NCI-H2171 (cell line): ENCODE data around the gene MFAP3.

ENCODE experiments used
- DNase-seq: peaks from one replicate; lab custom pipeline; 2025; lab: John Stamatoyannopoulos, UW

MFAP3 gene

GRCh38 chr5:154092356-154093141, 53.8 kb downstream of the MFAP3 start:
- no peak for DNase-seq

- no peak for DNase-seq
These were observed 54.4 kb downstream of the MFAP3 start for GRCh38 chr5:154093142-154093532.

GRCh38 chr5:154095904-154096303, 57.1 kb downstream of the MFAP3 start:
- DNase-seq: no peak

- no peak for DNase-seq
These were observed 58.3 kb downstream of the MFAP3 start for GRCh38 chr5:154097031-154097430.

GRCh38 chr5:154098465-154098864, 59.7 kb downstream of the MFAP3 start:
- DNase-seq: no peak

GRCh38 chr5:154101184-154101583, 62.4 kb downstream of the MFAP3 start:
- no peak for DNase-seq

GRCh38 chr5:154103233-154103632, 64.5 kb downstream of the MFAP3 start:
- peak; percentile 54 for DNase-seq
